H9 (cell line): ENCODE measurements around the gene OGA. TPM values are rescaled to one million over a fixed set of nuclear protein-coding genes. Genes with fewer than 3 reads are reported as not detected.

Experiments
- DNase-seq: peaks from one replicate; pipeline ENCODE4 v3.0.0-alpha.2; 2017
- H2AFZ ChIP-seq: one replicate; pipeline ENCODE4 v1.6.1; 2013; ENCODE audit warnings: mild to moderate bottlenecking, low read length, control low read depth, moderate library complexity
- H2AK5ac ChIP-seq: 2 replicates; pipeline ENCODE4 v1.6.1; 2013; ENCODE audit warnings: low read length, control low read depth, mixed read lengths; ENCODE audit not compliant: insufficient read length
- H2BK120ac ChIP-seq: one replicate; pipeline ENCODE4 v1.6.1; 2013; ENCODE audit warnings: low read depth, mild to moderate bottlenecking, low read length, control low read depth, inconsistent platforms; ENCODE audit not compliant: poor library complexity, severe bottlenecking
- H2BK12ac ChIP-seq: 2 replicates; pipeline ENCODE4 v1.6.1; 2013; ENCODE audit warnings: low read length, control low read depth, mixed read lengths, low read depth; ENCODE audit not compliant: insufficient read length
- H2BK15ac ChIP-seq: 2 replicates; pipeline ENCODE4 v1.6.1; 2013; ENCODE audit warnings: low read depth, low read length, control low read depth
- H2BK20ac ChIP-seq: one replicate; pipeline ENCODE4 v1.6.1; 2013; ENCODE audit warnings: low read depth, mild to moderate bottlenecking, low read length, control low read depth, inconsistent platforms; ENCODE audit not compliant: poor library complexity, severe bottlenecking
- H2BK5ac ChIP-seq: 2 replicates; pipeline ENCODE4 v1.6.1; 2013; ENCODE audit warnings: low read length, control low read depth, mixed read lengths; ENCODE audit not compliant: insufficient read length
- H3K14ac ChIP-seq: 2 replicates; pipeline ENCODE4 v1.6.1; 2013; ENCODE audit warnings: low read length, control low read depth; ENCODE audit not compliant: insufficient read depth
- H3K18ac ChIP-seq: 2 replicates; pipeline ENCODE4 v1.6.1; 2013; ENCODE audit warnings: low read depth, mild to moderate bottlenecking, mixed read lengths, low read length, control low read depth; ENCODE audit not compliant: insufficient read length
- H3K23ac ChIP-seq: 2 replicates; pipeline ENCODE4 v1.6.1; 2013; ENCODE audit warnings: low read length, control low read depth, mixed read lengths, low read depth; ENCODE audit not compliant: insufficient read length
- H3K23me2 ChIP-seq: 2 replicates; pipeline ENCODE4 v1.6.1; 2013; ENCODE audit warnings: low read depth, mild to moderate bottlenecking, mixed read lengths, low read length, control low read depth; ENCODE audit not compliant: insufficient read length, poor library complexity, severe bottlenecking
- H3K27ac ChIP-seq: 2 replicates; pipeline ENCODE4 v1.5.1; 2013; ENCODE audit warnings: low read length, control low read depth, mixed read lengths, low read depth; ENCODE audit not compliant: insufficient read length
- H3K27me3 ChIP-seq: 2 replicates; pipeline ENCODE4 v1.6.1; 2013; ENCODE audit warnings: low read length, control low read depth, inconsistent platforms; ENCODE audit not compliant: insufficient read depth
- H3K4ac ChIP-seq: 2 replicates; pipeline ENCODE4 v1.6.1; 2013; ENCODE audit warnings: low read depth, mild to moderate bottlenecking, control low read depth, inconsistent platforms, low read length, moderate library complexity
- H3K4me1 ChIP-seq: 2 replicates; pipeline ENCODE4 v1.6.1; 2013; ENCODE audit warnings: low read length, control low read depth, inconsistent platforms; ENCODE audit not compliant: insufficient read depth
- H3K4me2 ChIP-seq: 2 replicates; pipeline ENCODE4 v1.6.1; 2013; ENCODE audit warnings: low read length, control low read depth, mixed read lengths; ENCODE audit not compliant: insufficient read length, insufficient read depth
- H3K56ac ChIP-seq: 2 replicates; pipeline ENCODE4 v1.6.1; 2013; ENCODE audit warnings: low read depth, mild to moderate bottlenecking, mixed read lengths, low read length, control low read depth; ENCODE audit not compliant: insufficient read length
- H3K79me1 ChIP-seq: 2 replicates; pipeline ENCODE4 v1.6.1; 2013; ENCODE audit warnings: low read depth, mild to moderate bottlenecking, moderate library complexity, low read length, control low read depth, inconsistent platforms; ENCODE audit not compliant: insufficient read depth, poor library complexity, severe bottlenecking
- H3K79me2 ChIP-seq: 2 replicates; pipeline ENCODE4 v1.6.1; 2013; ENCODE audit warnings: low read length, control low read depth, inconsistent platforms; ENCODE audit not compliant: insufficient read depth
- H3K9ac ChIP-seq: 2 replicates; pipeline ENCODE4 v1.6.1; 2013; ENCODE audit warnings: low read length, control low read depth, mixed read lengths; ENCODE audit not compliant: insufficient read length; ENCODE audit errors: extremely low read depth
- H3K9me3 ChIP-seq: one replicate; pipeline ENCODE4 v1.6.1; 2013; ENCODE audit warnings: low read depth, low read length, inconsistent platforms; ENCODE audit not compliant: control insufficient read depth
- H3T11ph ChIP-seq: one replicate; pipeline ENCODE4 v1.6.1; 2013; ENCODE audit warnings: mild to moderate bottlenecking, low read length, control low read depth, inconsistent platforms
- H4K20me1 ChIP-seq: one replicate; pipeline ENCODE4 v1.6.1; 2013; ENCODE audit not compliant: control insufficient read depth, insufficient read length, insufficient read depth
- H4K5ac ChIP-seq: 2 replicates; pipeline ENCODE4 v1.6.1; 2013; ENCODE audit warnings: low read depth, mild to moderate bottlenecking, mixed read lengths, low read length, control low read depth; ENCODE audit not compliant: insufficient read length
- H4K8ac ChIP-seq: replicated peaks from 2 replicates; pipeline ENCODE4 v1.6.1; 2013; ENCODE audit warnings: low read length, control low read depth, mixed read lengths, low read depth; ENCODE audit not compliant: insufficient read length
- H4K91ac ChIP-seq: 2 replicates; pipeline ENCODE4 v1.6.1; 2013; ENCODE audit warnings: low read depth, mild to moderate bottlenecking, moderate library complexity, mixed read lengths, low read length, control low read depth; ENCODE audit not compliant: insufficient read length
- H3K27ac Mint-ChIP-seq, 3 experiments: 2 replicates in 2 of 3; 3 replicates in 1 of 3; pipeline ENCODE4 v1.8.0; 2020 to 2021; ENCODE audit warnings: mixed read lengths in 3 of 3, mild to moderate bottlenecking in 1 of 3, moderate library complexity in 1 of 3
- H3K27me3 Mint-ChIP-seq: 2 replicates; pipeline ENCODE4 v1.8.0; 2021; ENCODE audit warnings: low read depth, mild to moderate bottlenecking, moderate library complexity, mixed read lengths
- H3K36me3 Mint-ChIP-seq, 3 experiments: 2 replicates in 2 of 3; 3 replicates in 1 of 3; pipeline ENCODE4 v1.8.0; 2020 to 2021; ENCODE audit warnings: low read depth in 3 of 3, mixed read lengths in 3 of 3; ENCODE audit not compliant: insufficient read depth in 1 of 3
- H3K4me1 Mint-ChIP-seq, 2 experiments: 2 replicates each; pipeline ENCODE4 v1.8.0; 2020; ENCODE audit warnings: mixed read lengths in 2 of 2
- H3K4me3 Mint-ChIP-seq, 2 experiments: 2 replicates in 1 of 2; 3 replicates in 1 of 2; pipeline ENCODE4 v1.8.0; 2020 to 2021; ENCODE audit warnings: mild to moderate bottlenecking in 2 of 2, mixed read lengths in 2 of 2, moderate library complexity in 1 of 2
- H3K9me3 Mint-ChIP-seq, 2 experiments: 2 replicates in 1 of 2; 3 replicates in 1 of 2; pipeline ENCODE4 v1.8.0; 2020; ENCODE audit warnings: mild to moderate bottlenecking in 2 of 2, mixed read lengths in 2 of 2, moderate library complexity in 1 of 2
- CTCF ChIP-seq: fragments of 200-600 bp; sonication (generic); conservative IDR thresholded peaks from 3 replicates; pipeline ENCODE4 v1.8.0; 2021; ENCODE audit warnings: antibody characterized with exemption, mild to moderate bottlenecking
- WGBS: extraction: QIAGEN DNeasy Blood & Tissue Kit; methylation state at CpG from one replicate; pipeline ENCODE4 v1.1.7; 2013; ENCODE audit warnings: missing lambda C conversion rate, low lambda C conversion rate, mixed read lengths; ENCODE audit not compliant: insufficient read length; ENCODE audit errors: extremely low coverage; 5-methylcytosine and 5-hydroxymethylcytosine counted together
- total RNA-seq: library from RNA; stranded (reverse); gene quantifications from 2 replicates; pipeline ENCODE4 v1.2.1, GENCODE V29; 2021

OGA gene
- total RNA-seq, 1 experiment from 2014 or later = 125 TPM

DNA sequence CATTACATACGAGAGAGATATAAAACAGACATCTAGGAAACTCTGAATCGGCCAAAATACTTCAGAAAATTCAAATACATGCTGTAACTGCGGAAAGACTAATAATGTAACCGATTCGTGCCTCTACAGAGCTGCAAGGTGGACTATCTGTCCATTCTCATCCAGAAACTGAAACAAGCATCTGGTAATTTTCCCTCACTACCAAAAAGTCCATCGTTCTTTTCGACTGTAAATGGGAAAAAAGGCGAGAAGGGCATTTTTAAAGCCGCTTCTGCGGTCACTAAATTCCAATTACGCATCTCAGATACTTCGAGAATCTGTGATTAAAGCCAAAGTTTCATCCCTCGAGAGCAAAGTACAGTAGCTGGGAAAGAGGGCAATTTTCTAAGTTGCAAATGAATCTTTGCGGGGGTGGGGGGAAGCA is 1.3 kb downstream of the OGA start:
- Histone ChIP-seq H3K18ac (no peak overlapping the region), H4K5ac (no peak overlapping the region), H2BK12ac (no peak overlapping the region), H3T11ph (no peak overlapping the region), H3K56ac (no peak overlapping the region), H2BK120ac (no peak overlapping the region), H3K27ac (no peak overlapping the region), H4K8ac (no peak overlapping the region), H3K4me2 (peak overlapping the region; percentile 96), H4K20me1 (no peaks in the 10 kb centered on the region), H3K4me1 (peaks cover 4% of the 10 kb centered on the region; the same call in 1 of the 2 replicates), H4K91ac (no peak overlapping the region), H2AFZ (no peak overlapping the region), H2BK20ac (no peak overlapping the region), H2BK15ac (no peak overlapping the region), H3K23me2 (peaks cover 12% of the 10 kb centered on the region), H3K23ac (no peak overlapping the region), H3K9ac (peak overlapping the region; percentile 93), H3K4ac (no peak overlapping the region), H3K79me1 (no peaks in the 10 kb centered on the region), H3K27me3 (no peaks in the 10 kb centered on the region), H3K79me2 (peaks cover 40% of the 10 kb centered on the region), H2AK5ac (no peak overlapping the region), H3K9me3 (no peaks in the 10 kb centered on the region), H2BK5ac (no peak overlapping the region), H3K14ac (no peak overlapping the region)
- no CpG with 5 or more reads among the region's 14 CpGs for WGBS
- no peaks in the 10 kb centered on the region for H3K27me3 Mint-ChIP-seq
- no peaks in the 10 kb centered on the region for H3K9me3 Mint-ChIP-seq
- H3K36me3 Mint-ChIP-seq = peaks cover 4 to 24% (median 12%) of the 10 kb centered on the region in 3 experiments; a peak in 6 of 7 replicates
- H3K4me1 Mint-ChIP-seq = peaks cover 30 to 35% of the 10 kb centered on the region in 2 experiments
- DNase-seq = no peak
- peak overlapping the region; percentile 28 to 100 (median 100); a peak in 5 of 7 replicates for H3K27ac Mint-ChIP-seq
- H3K4me3 Mint-ChIP-seq = peak overlapping the region; percentile 92 to 97
- TF ChIP-seq CTCF = no peak
